ENCODE results near the gene GDA.

Gene GDA

DNA sequence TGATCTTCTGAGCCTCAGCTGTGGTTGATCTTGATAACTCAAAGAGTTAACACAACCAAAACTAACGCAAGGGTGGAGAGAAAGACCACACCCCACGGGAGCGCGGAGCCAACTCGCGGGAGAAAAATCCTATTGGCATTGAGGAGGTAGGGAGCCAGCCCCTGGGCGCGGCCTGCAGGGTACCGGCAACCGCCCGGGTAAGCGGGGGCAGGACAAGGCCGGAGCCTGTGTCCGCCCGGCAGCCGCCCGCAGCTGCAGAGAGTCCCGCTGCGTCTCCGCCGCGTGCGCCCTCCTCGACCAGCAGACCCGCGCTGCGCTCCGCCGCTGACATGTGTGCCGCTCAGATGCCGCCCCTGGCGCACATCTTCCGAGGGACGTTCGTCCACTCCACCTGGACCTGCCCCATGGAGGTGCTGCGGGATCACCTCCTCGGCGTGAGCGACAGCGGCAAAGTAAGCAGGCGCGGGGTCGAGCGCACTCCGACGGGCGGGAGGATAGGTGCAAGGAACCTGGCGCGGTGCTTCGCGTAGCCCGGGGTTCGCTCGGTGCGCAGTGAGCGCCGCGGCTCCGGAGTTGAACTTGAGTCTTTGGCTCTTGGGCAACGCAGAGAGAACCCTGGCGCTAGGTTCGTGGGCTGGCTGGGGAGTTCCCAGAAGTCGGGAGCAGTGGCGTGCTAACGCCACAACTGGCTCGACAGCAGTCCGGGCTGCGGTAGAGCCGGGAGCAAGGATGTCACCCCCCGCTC lies at the start of gene GDA:
Gene GDA, plus strand, starts transcription at position 210 of the 745 bp plus-strand sequence. Its CDS starts 120 bp downstream, at position 330.
- DNase-seq: no peak

DNA sequence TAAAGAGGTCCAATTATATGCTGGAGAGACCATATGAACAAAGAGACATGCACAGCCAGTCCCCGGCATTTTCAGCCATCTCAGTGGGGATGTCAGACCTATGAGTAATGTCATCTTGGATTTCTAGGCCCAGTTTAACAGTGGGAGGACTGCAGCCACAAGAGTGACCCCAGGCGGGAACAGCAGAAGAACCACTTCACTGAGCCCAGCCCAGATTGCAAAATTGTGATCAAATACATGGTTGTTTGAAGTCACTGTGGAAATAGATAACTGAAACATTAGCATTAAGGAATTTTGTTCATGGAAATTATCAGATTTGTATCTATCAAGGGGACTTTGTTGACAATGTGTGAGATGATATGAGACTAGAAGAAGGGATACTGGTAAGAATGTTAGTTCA lies 46.7 kb upstream of the GDA start:
- no peak for DNase-seq

DNA sequence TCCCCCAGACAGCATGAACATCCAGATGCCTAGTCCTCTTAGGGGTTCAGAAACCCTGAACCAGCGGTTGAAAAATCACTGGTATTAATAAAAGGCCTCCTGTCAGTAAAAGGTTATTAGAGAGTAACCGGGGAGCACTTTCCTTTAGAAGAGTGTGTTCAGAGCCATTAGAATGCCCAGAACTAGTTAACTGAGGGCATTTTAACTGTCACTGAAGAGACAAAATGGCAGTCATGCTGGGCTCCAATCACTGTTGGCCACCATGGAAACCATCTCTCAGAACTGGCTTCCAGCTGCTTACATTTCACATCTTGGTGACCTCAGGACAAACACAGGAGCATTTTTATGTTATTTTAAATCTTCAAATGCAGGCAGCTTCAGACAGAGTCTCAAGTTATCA lies 36.2 kb upstream of the GDA start:
- no peak for DNase-seq

DNA sequence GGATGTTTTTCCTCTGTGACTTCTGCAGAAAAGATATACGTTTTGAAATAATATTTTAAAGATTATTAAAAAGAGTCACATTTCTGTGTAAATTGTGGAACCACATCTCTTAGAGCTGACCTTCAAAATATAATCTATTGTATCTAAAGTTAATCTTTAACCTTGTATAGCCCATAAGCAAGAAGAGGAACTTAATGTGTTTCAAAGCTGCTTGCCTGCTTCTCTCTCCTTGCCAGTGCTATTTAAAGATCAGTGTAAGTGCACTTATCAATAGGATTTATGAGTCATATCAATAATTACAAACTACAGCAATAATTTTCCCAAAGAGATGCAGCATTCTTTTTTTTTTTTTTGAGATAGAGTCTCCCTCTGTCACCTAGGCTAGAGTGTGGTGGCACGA lies 29.4 kb upstream of the GDA start:
- no peak for DNase-seq

DNA sequence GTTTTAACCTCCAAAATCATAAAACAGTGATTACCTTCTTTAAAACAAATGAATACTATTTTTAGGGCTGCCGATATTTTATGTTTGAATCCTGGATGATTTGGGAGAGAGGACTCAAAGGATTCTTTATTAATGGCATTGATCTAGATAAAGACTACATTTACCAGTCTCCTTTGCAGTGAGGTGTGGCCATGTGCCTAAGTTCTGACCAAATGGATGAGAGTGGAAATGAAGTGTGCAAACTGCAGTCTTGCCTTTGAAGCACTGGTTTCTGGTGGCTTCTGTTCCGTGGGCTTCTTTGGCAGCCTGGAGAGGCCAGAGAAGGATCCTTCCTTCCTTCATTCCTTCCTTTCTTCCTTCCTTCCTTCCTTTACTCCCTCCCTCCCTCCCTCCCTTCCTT lies 24.3 kb upstream of the GDA start:
- DNase-seq: no peak

DNA sequence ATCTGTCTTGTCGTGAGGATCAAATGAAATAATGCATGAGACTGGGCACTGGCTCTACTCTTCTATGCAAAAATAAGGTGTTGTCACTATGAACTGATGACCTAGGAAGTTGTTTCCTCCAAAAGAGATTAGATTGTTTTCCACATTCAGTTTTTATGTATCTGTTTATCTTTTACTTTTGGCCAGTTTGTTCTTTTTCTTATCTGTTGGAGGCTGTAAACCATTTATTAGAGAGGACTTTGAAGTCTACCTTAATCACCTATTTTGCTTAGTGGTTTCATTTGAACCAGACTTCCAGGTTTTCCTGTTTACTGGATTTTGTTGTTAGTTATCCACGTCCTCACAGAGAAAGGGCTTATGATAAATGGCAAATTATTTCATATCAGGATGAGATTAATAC lies 21.5 kb upstream of the GDA start:
- DNase-seq: no peak

DNA sequence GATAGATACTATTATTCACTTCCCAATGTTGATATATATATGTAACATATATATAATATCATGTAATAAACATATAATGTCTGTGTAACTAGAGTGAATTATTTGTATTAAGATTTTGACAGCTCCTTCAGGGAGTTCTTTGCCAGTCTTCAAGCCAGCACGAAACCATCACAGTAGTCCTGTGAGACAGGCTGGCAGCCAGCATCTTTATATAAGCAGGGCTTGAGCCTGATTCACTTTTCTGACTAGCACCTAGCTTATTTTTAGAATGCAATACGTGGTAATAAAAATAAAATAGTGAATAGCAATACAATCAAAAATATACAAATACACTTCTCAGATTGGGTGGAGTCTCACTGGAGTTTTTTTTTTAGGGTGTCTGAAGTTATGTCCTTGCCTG lies 20.7 kb upstream of the GDA start:
- no peak for DNase-seq

DNA sequence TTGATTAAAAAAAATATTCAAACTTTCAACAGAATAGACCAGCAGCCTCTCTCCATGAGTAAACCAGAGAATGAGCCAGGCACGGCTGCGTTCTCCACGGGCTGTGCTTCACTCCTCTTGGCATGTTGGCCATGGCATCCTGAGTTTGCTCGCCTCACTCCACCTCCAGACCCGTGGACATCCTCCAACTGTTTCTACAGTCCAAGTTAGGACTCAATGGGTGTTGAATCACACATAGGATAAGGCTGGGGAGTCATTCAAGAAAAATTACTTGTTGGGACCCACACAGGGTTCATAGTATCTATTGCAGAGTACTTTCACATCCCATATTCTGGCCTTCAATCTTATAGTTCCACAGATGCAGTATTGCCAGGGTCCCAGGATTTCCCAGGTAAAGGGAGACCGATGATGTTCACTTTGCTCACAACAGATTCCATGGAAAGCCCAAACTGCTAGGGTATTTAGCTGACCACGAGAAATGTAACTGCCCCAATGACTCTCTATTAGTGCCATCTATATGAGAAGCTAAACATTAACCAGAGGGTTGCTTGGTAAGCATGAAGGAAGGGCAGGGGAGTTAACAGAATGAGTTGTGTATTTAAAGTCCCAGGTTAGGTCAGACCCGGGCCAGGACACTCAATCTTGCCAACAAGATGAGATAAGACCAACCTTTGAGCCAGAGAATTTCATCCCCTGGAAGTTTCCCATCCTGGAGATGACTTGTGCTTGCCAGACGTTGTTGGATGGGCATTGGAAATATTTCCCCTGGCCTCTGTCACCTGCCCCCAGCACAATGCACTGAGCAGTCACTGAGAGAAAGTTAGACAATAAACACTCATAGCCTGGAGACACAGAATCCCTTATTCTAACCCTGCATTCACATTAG lies 19.7 kb upstream of the GDA start:
- no peak for DNase-seq

DNA sequence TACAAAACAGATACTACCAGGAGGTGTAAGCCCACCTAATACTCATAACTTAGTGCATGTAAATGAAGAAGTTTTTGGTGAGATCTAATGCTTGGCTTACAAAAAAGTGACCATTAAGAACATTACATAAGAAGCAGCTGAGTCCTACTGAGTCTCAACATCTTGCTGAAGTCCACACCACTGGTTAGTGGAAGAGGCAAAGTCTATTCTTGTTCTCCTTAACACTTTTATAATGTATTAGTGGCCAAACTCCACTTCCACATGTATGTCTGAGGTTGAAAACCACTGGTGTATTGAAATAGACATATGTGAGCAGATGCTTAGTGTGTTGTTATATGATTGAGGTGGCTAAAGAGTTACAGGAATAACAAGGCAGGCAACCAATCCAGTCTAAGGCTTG lies 18.9 kb upstream of the GDA start:
- no peak for DNase-seq

DNA sequence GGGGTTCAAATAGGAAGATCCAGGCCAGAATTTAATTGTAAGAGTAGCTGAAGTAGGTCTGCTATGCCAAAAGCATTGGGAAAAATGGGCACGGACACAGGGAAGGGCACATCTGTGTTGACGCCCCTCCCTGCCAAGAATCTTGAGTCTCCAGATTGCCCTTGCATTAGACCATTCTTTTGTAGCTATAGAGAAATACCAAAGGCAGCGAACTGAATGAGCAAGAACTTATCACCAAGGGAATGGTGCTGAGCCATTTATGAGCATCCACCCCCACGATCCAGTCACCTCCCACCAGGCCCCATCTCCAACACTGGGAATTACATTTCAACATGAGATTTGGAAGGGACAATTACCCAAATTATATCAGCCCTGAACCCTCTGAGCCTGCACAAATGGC lies 18.0 kb upstream of the GDA start:
- no peak for DNase-seq

DNA sequence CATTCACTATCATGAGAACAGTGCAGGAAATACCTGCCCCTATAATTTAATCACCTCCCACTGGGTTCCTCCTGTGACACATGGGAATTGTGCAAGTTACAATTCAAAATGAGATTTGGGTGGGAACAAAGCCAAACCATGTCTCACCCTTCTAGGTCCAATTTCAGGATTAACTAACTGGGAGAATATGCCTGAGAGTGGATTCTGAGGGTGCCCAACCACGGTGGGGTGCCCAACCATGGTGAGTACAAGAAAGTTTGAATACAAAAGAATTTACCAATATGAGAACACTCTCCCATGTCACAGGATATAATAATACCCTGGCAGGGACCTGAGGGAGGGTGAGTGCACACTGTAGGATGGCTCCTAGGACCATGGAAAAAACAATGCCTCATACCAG lies 17.2 kb upstream of the GDA start:
- no peak for DNase-seq

DNA sequence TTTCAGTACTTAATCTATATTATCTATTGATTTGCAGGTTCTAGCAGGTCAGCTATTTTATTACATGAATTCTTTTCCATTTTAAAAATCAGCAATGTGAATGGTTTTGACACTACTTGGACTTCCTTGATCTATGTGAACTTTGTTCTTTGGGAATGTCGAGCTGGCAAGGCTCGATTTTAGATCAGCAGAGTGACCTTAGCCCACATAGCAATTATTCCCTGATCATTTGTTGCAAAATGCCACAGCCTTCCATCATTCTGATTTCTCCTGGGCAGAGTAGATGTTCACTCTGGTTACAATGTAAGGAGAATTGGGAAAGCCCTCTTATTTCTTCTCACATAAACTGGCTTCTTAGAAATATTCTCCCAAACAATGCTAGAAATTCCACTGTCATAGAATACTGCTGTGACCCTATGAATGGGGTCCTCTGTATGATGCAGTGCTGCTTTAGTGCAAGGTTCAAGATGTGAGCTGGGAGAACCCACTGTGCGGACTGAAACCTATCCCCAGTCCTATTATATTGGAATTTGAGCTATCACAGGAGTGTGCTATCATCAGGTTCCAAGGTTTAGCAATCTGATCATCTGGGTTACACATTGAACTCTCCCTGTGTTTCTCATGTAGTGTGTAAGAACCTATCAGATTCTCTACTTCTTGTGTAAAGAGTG lies 15.7 kb upstream of the GDA start:
- no peak for DNase-seq

DNA sequence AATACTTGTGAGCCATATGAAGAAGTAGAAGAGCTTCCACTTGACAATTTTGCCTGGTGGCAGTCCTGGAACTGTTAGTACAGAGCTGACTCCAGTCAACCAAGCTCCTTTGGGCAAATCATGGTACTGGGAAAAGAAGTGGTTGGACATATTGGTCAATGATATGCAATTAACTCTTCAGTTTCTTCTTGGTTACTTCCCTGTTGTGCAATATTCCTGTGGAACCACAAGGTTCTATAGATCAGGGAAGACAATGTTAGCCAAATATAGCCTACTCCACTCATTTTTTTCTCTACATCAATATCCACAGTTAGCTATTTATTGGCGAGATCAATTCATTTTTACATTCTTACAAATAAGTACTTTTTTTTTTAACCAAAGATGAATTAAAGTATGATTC lies 14.4 kb upstream of the GDA start:
- no peak for DNase-seq

DNA sequence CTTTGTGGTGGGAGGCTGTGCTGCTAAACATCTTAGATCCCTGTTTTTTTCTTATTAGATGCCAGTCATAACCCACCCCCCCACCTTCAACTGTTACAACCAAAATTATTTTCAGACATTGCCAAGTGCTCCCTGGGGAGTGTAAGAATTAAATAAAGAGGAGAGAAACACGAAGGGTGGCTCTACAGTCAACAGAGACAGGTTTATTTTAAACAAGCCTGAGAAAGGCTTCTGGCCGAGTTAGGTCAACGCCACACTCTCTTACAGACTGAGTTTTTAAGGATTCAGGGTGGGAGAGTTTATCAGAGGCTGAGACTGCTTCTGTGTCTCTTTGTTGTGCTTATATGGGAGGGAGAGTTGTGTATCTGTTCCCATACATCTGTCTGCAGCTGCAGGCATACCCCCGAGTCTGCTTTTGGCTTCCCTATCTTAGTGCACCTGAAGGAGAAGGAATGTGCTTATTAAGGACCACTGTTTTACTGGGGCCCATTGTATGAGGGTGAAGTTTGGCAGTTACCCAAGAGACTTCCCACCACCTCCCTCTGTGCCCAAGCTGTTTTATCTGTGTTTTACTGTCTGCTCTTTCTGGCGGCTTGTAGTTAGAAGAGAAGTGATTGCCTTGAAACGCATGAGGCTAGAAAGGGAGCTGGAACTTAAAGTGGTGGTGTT lies 11.4 kb upstream of the GDA start:
- no peak for DNase-seq

DNA sequence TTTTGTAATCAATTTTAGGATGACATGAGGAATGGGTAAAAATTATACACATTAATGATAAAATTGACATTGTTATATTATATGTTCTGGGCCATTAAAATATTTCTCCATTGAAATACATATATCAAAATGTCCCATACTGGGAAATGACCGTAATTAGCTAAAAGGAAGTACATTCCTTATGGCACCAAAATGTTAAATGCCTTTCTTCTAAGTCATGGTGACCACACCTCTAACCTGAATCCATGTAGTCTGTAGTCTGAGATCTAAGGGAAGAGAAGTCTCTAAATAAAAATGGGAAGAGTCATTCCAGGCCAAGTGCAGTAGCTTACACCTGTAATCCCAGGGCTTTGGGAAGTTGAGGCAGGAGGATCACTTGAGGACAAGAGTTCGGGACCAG lies 10.0 kb upstream of the GDA start:
- no peak for DNase-seq

DNA sequence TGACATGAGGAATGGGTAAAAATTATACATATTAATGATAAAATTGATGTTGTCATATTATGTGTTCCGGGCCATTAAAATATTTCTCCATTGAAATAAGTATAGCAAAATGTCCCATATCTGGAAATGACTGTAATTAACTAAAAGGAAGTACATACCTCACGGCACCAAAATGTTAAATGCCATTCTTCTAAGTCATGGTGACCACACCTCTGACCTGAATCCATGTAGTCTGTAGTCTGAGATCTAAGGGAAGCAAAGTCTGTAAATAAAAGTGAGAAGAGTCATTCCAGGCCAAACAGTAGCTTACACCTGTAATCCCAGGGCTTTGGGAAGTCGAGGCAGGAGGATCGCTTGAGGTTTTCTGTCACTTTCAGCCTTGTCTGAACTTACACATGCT lies 8.7 kb upstream of the GDA start:
- DNase-seq: no peak

DNA sequence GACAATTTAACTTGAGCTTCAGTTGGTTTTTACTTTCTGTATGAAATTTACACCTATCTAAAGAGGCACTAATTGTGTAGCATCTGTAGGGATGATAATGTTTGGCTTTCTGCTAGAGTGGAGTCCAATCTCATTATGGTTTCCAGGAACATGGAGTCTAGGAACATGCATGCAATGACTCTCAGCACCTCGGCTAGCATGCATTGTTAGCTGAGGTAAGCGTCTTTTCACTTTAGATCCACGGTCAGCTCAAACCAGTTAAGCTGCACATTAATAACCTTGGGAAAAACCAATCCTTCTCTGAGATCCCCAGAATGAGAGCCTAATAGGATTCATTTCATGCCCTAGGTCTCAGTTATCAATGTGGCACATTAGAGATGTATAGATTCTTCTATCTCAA lies 7.8 kb upstream of the GDA start:
- DNase-seq: no peak

DNA sequence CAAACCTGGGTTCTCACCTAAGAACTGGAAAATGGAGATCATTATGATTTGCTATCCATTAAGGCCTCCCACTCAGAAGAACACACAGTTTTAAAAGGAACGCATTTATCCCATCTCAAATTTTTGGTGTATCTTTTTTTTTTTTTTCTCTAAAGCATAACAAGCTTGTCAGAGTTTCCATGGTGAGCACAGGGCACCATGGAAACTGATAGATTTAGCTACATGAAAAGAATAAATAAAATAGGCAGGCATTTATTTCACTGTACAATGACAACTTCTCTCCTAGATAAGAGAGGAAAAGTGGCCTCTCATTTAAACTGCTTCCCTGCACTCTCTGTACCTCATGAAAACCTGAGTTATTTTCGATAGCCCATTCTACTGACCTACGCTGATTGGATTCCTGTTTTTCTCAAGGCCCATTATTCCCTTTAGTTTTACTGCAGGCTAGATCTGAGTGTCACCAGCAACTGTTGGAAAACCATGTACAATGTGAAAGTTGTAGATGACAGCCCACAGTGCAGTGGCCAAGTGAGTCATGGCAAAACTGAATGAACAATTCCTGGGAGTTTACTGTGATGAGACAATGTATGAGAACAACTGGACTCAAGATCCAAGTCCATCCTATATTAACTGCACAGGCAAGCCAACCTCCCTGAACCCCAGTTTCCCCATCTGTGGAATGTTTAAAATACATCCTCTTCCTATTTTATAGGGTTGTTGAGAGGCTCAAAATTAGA lies 4.3 kb upstream of the GDA start:
- no peak for DNase-seq

DNA sequence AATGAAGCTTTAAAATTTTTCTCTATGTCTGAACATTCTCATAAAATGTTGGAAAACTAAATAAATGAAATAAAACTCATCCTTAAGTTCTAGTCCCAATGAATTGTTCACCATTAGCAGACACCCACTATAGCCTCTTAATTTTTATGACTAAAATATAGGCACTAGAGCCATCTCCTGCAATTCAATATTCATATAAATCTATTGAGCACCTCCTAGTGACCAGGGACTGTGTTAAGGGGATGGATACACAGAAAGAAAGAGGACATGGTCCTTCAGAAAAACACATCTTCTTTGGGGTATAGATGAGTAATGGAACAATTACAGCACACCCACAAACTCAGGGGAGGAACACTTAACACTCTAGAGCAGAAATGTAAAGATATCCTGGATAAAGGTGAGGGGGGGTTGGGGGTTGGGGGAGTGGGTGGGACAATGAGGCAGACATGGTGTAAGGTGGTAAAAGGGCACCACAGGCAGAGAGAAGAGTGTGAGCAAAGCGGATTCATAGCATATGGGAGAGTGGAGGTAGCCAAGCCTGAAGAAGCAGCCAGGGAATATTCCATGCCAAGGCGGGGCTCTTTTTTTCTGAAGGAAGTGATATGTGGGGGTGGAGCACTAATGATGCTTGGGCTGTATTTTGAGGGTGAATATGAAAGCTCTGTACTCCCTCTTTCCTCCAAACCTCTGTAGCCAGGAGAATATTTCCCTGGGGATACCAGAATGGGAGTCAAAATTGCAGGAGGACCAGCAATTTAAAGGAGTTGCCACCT lies 3.3 kb upstream of the GDA start:
- DNase-seq: no peak

DNA sequence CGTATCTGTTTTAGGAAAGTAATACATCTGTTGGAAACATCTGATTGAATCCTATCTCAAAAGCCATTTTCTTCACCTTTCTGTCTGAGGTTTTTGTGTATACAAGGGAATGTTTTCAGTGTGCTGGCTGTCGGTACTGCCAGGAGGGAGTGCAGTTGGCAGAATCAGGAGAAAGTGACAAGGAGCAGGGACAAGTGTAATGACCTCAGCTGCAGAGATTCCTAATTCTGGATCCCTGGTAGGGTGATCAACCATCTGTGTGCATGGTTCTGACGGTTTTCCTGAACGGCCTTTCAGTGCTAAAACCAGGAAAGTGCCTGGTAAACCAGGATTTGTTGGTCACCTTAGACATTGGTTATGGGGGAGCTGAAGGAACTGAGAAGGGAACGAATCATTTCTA lies 1.6 kb upstream of the GDA start:
- DNase-seq: no peak

DNA sequence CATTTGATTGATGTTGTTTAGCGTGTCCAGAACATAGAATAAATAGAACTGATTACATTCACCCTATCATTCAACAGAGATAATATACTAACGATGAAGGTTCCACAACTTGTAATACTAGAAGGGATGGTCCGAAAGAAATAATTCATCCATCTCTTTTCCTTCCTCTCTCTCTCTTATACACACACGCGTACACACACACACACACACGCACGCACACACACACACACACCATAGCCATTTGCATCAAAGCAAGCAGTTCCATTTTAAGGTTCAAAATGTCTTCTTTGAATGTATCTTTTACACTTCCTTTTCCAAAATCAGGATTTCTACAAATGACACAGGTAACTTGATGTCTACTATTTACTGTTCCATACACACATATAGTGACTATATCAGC lies 887 bp downstream of the GDA start:
- no peak for DNase-seq

DNA sequence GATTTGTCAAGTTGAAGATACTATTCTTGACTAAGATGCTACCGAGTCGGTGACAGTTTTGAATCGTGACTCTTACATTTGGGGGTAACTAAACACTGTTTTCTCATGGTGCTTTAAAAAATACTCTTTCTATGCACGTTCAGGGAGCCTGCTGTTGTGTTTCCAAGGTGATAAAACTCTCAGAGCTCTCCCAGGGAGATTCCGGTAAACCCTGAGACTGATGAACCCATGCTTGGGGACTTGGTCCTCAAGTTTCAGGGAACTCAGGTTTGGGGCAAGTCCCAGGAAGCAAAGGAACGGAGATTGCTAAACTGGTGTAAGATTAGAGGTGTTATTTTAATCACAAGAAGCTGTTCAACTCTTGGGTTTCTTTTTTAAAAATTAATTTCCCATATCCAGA lies 1.4 kb downstream of the GDA start:
- no peak for DNase-seq

All from CD4-positive, alpha-beta T cell treated with Interleukin-6 for 4 hours (primary cell).